ENCODE results near the gene TUBB.
A peak's percentile ranks its signal among the peaks of the same experiment; 100 is the strongest.
"Not testable (repeated sequence)": the region's sequence is repeated elsewhere in the genome, so short reads cannot be mapped to it uniquely, and the experiment has no call there.

Gene TUBB

GRCh38 chr6:30741789-30742315 is 21.7 kb downstream of the TUBB start:
- no peak for DNase-seq

- peak; percentile 79 to 83 for DNase-seq
These were observed 22.4 kb downstream of the TUBB start, which contains the start of gene FLOT1 for GRCh38 chr6:30742316-30743098. FLOT1 (minus strand) TSS chr6:30742687; CDS start chr6:30742189, 498 bp downstream.

GRCh38 chr6:30743099-30744053 is 23.2 kb downstream of the TUBB start:
- no peak for DNase-seq

GRCh38 chr6:30744054-30744805 is 24.1 kb downstream of the TUBB start, which contains the start of gene IER3:
IER3 (minus strand) TSS chr6:30744547; CDS start chr6:30744518, 29 bp downstream.
- peak; percentile 37 to 62 for DNase-seq

- no peak for DNase-seq
These were observed 27.1 kb downstream of the TUBB start for GRCh38 chr6:30747300-30747687.

GRCh38 chr6:30747902-30748769 is 28.0 kb downstream of the TUBB start:
- no peak for DNase-seq

GRCh38 chr6:30748851-30749540 is 28.8 kb downstream of the TUBB start:
- no peak for DNase-seq

GRCh38 chr6:30749554-30750378 is 29.6 kb downstream of the TUBB start:
- no peak for DNase-seq

- no peak for DNase-seq
These were observed 30.2 kb downstream of the TUBB start for GRCh38 chr6:30750379-30750668.

GRCh38 chr6:30752157-30752927 is 32.2 kb downstream of the TUBB start:
- no peak for DNase-seq

GRCh38 chr6:30754631-30755030 is 34.5 kb downstream of the TUBB start:
- DNase-seq: no peak

GRCh38 chr6:30756405-30757003 is 36.4 kb downstream of the TUBB start:
- DNase-seq: not testable (repeated sequence)

GRCh38 chr6:30757261-30757904 is 37.2 kb downstream of the TUBB start:
- no peak for DNase-seq

GRCh38 chr6:30759575-30760239 is 39.6 kb downstream of the TUBB start:
- DNase-seq: no peak

GRCh38 chr6:30760549-30760948 is 40.4 kb downstream of the TUBB start:
- DNase-seq: no peak

- DNase-seq: no peak
These were observed 41.8 kb downstream of the TUBB start for GRCh38 chr6:30761791-30762429.

- DNase-seq: no peak
These were observed 43.0 kb downstream of the TUBB start for GRCh38 chr6:30763155-30763617.

All from NCI-H524 (cell line).